Measurements from ENCODE around the gene ZSWIM2. TPM values are rescaled to one million over a fixed set of nuclear protein-coding genes. Genes with fewer than 3 reads are reported as not detected.
"Not testable (repeated sequence)": the region's sequence is repeated elsewhere in the genome, so short reads cannot be mapped to it uniquely, and the experiment has no call there.

The ZSWIM2 gene
- total RNA-seq (2021) (not detected in 2 replicates), Bru-seq, nascent RNA (not detected), BruChase-seq, experiment 1, labeled RNA remaining after a 2-hour chase (not detected), BruChase-seq, experiment 2, labeled RNA remaining after a 6-hour chase (not detected)
- long read RNA-seq: 0 reads

GRCh38 chr2:186848873-186849578, at the start of gene ZSWIM2:
TSS of gene ZSWIM2 (minus strand) at chr2:186849170. CDS start at chr2:186849130, 40 bp downstream.
- TF ChIP-seq CTCF (conservative IDR thresholded peaks at IDR 0.05): no peak
- TF ChIP-seq EZH2 (IDR thresholded peaks at IDR 0.05; ENCODE audit: low read depth): no peak
- Histone ChIP-seq H3K4me2 (no peak within 1 kb of the TSS), H3K36me3 (ENCODE audit: low read depth) (no peaks in the 10 kb centered on the region), H3K4me3 (no peak within 1 kb of the TSS), H3K27me3 (ENCODE audit: insufficient read depth, low read depth) (no peaks in the 10 kb centered on the region), H4K20me1 (ENCODE audit: insufficient read depth) (no peaks in the 10 kb centered on the region), H3K4me1 (replicated peaks; ENCODE audit: insufficient read depth) (no peaks in the 10 kb centered on the region), H3K9me2 (ENCODE audit: insufficient read depth) (no peaks in the 10 kb centered on the region), H3K27ac (no peak within 1 kb of the TSS), H2AFZ (no peak within 1 kb of the TSS), H3F3A (ENCODE audit: insufficient read depth, low read depth) (no peaks in the 10 kb centered on the region), H3K79me2 (ENCODE audit: low read depth) (no peaks in the 10 kb centered on the region), H3K9me3 (ENCODE audit: insufficient read depth, low read depth) (no peaks in the 10 kb centered on the region)
- DNase-seq: peak in 1 of 2 experiments; percentile 43
- BruUV-seq (replicated peaks): no TSS peak
- intact Hi-C loops (cut with micrococcal nuclease; ENCODE audit: unreplicated experiment): loop anchor here (10.0 kb wide), 1 partner anchor 154 kb away; the partner anchor contains the start of gene FAM171B
- POLR2A ChIA-PET (ENCODE audit: unreplicated experiment): no interaction called here
- CTCF ChIA-PET: interaction anchor here (0.6 kb wide), 1 partner anchor 1039 kb away, joined by 3 read pairs; no protein-coding TSS in a partner anchor

- H2AFZ ChIP-seq; H3K79me2 ChIP-seq (ENCODE audit: low read depth); POLR2A ChIA-PET (ENCODE audit: unreplicated experiment); H3K27me3 ChIP-seq (ENCODE audit: insufficient read depth, low read depth); H3K4me1 ChIP-seq (replicated peaks; ENCODE audit: insufficient read depth); H3K9me3 ChIP-seq (ENCODE audit: insufficient read depth, low read depth); H3K4me2 ChIP-seq; DNase-seq; H3K9me2 ChIP-seq (ENCODE audit: insufficient read depth); intact Hi-C loops (cut with micrococcal nuclease; ENCODE audit: unreplicated experiment); CTCF ChIA-PET; BruUV-seq (replicated peaks); H3K36me3 ChIP-seq (ENCODE audit: low read depth); H3K4me3 ChIP-seq; H3F3A ChIP-seq (ENCODE audit: insufficient read depth, low read depth); H3K27ac ChIP-seq; H4K20me1 ChIP-seq (ENCODE audit: insufficient read depth): not testable (repeated sequence)
These were observed 47.2 kb upstream of the ZSWIM2 start for GRCh38 chr2:186896220-186896619.

- Histone ChIP-seq H3K4me1 (replicated peaks; ENCODE audit: insufficient read depth) (peaks cover 6% of the 10 kb centered on the region; the same call in 1 of the 2 replicates), H3K4me3 (no peak overlapping the region), H3K27ac (no peak overlapping the region), H3K79me2 (ENCODE audit: low read depth) (no peaks in the 10 kb centered on the region), H3K27me3 (ENCODE audit: insufficient read depth, low read depth) (no peaks in the 10 kb centered on the region), H3F3A (ENCODE audit: insufficient read depth, low read depth) (peaks cover 7% of the 10 kb centered on the region; the same call in 1 of the 2 replicates), H2AFZ (no peak overlapping the region), H3K36me3 (ENCODE audit: low read depth) (no peaks in the 10 kb centered on the region), H3K9me3 (ENCODE audit: insufficient read depth, low read depth) (no peaks in the 10 kb centered on the region), H3K9me2 (ENCODE audit: insufficient read depth) (no peaks in the 10 kb centered on the region), H4K20me1 (ENCODE audit: insufficient read depth) (no peaks in the 10 kb centered on the region), H3K4me2 (no peak overlapping the region)
- ChIA-PET POLR2A (ENCODE audit: unreplicated experiment) (no interaction called here), CTCF (no interaction called here)
- TF ChIP-seq CTCF (conservative IDR thresholded peaks at IDR 0.05) (no peak), EZH2 (IDR thresholded peaks at IDR 0.05; ENCODE audit: low read depth) (no peak)
- DNase-seq: no peak
- BruUV-seq (replicated peaks): no TSS peak
- intact Hi-C loops (cut with micrococcal nuclease; ENCODE audit: unreplicated experiment): no loop called here
These were observed 46.5 kb upstream of the ZSWIM2 start for GRCh38 chr2:186895451-186895850.

Measured in PC-9 (cell line).